GM23338 (cell line): ENCODE data around the gene ADGB. TPM values are rescaled to one million over a fixed set of nuclear protein-coding genes. Genes with fewer than 3 reads are reported as not detected.

ENCODE experiments used
- ATAC-seq: fragments of 200-7000 bp; cut with Tn5 transposase; 3 replicates; pipeline ENCODE4 v1.9.1; 2020
- DNase-seq: peaks from one replicate; pipeline ENCODE4 v3.0.0-alpha.2; 2015; ENCODE audit warnings: low spot score
- H2AFZ ChIP-seq: fragments of 200-600 bp; sonication (generic); 2 replicates; pipeline ENCODE4 v1.8.0; 2016; ENCODE audit warnings: antibody characterized with exemption, mild to moderate bottlenecking, moderate library complexity
- H3F3A ChIP-seq: fragments of 200-600 bp; sonication (generic); replicated peaks from 2 replicates; pipeline ENCODE4 v1.8.0; 2017; ENCODE audit warnings: antibody characterized with exemption, mixed run types, low read depth
- H3K27ac ChIP-seq: fragments of 200-600 bp; sonication (generic); 2 replicates; pipeline ENCODE4 v1.6.1; 2016; ENCODE audit warnings: low read depth
- H3K27me3 ChIP-seq: fragments of 200-600 bp; sonication (generic); 2 replicates; pipeline ENCODE4 v1.8.0; 2016; ENCODE audit warnings: mild to moderate bottlenecking, mixed run types, moderate library complexity; ENCODE audit not compliant: insufficient read depth
- H3K36me3 ChIP-seq: fragments of 200-600 bp; sonication (generic); 2 replicates; pipeline ENCODE4 v1.8.0; 2016; ENCODE audit warnings: mild to moderate bottlenecking; ENCODE audit not compliant: insufficient read depth
- H3K4me1 ChIP-seq: fragments of 200-600 bp; sonication (generic); 2 replicates; pipeline ENCODE4 v1.8.0; 2016; ENCODE audit warnings: mild to moderate bottlenecking, moderate library complexity; ENCODE audit not compliant: insufficient read depth
- H3K4me2 ChIP-seq: fragments of 200-600 bp; sonication (generic); 2 replicates; pipeline ENCODE4 v1.7.1; 2017; ENCODE audit warnings: mixed run types
- H3K4me3 ChIP-seq: fragments of 200-600 bp; sonication (generic); 2 replicates; pipeline ENCODE4 v1.6.1; 2016; ENCODE audit warnings: mixed run types
- H3K79me2 ChIP-seq: fragments of 200-600 bp; sonication (generic); replicated peaks from 2 replicates; pipeline ENCODE4 v1.8.0; 2017; ENCODE audit warnings: mild to moderate bottlenecking; ENCODE audit not compliant: insufficient read depth
- H3K9me2 ChIP-seq: fragments of 200-600 bp; sonication (generic); 2 replicates; pipeline ENCODE4 v1.8.0; 2017; ENCODE audit not compliant: insufficient read depth
- H4K20me1 ChIP-seq: fragments of 200-600 bp; sonication (generic); replicated peaks from 2 replicates; pipeline ENCODE4 v1.8.0; 2017; ENCODE audit warnings: mild to moderate bottlenecking; ENCODE audit not compliant: insufficient read depth
- H3K27ac Mint-ChIP-seq: 2 replicates; pipeline ENCODE4 v1.8.0; 2020; ENCODE audit warnings: inconsistent platforms, mild to moderate bottlenecking, moderate library complexity, mixed read lengths
- H3K27me3 Mint-ChIP-seq: 3 replicates; pipeline ENCODE4 v1.8.0; 2022; ENCODE audit warnings: low read depth, mild to moderate bottlenecking, moderate library complexity, mixed read lengths, inconsistent platforms; ENCODE audit not compliant: insufficient read depth, poor library complexity
- H3K36me3 Mint-ChIP-seq: 3 replicates; pipeline ENCODE4 v1.8.0; 2021; ENCODE audit warnings: low read depth, mild to moderate bottlenecking, inconsistent platforms, moderate library complexity, mixed read lengths
- H3K4me1 Mint-ChIP-seq: 3 replicates; pipeline ENCODE4 v1.8.0; 2020; ENCODE audit warnings: mild to moderate bottlenecking, inconsistent platforms, mixed read lengths
- H3K4me3 Mint-ChIP-seq: 3 replicates; pipeline ENCODE4 v1.8.0; 2021; ENCODE audit warnings: moderate library complexity, mild to moderate bottlenecking, inconsistent platforms, mixed read lengths
- H3K9me3 Mint-ChIP-seq: 3 replicates; pipeline ENCODE4 v1.8.0; 2020; ENCODE audit warnings: moderate library complexity, mild to moderate bottlenecking, inconsistent platforms, mixed read lengths
- CREB1 ChIP-seq: fragments of 250-450 bp; sonication (Bioruptor Pico); IDR thresholded peaks from 2 replicates; pipeline ENCODE4 v1.5.0; 2020; ENCODE audit warnings: low read depth, mild to moderate bottlenecking, moderate library complexity
- EZH2phosphoT487 ChIP-seq: fragments of 200-600 bp; sonication (generic); IDR thresholded peaks from one replicate; pipeline ENCODE4 v1.8.1; 2018; ENCODE audit warnings: antibody characterized with exemption; ENCODE audit not compliant: unreplicated experiment
- JUNB ChIP-seq: IDR thresholded peaks from one replicate; pipeline ENCODE4 v1.6.1; 2016; ENCODE audit warnings: antibody characterized with exemption; ENCODE audit not compliant: unreplicated experiment
- STAT1 ChIP-seq: IDR thresholded peaks from one replicate; pipeline ENCODE4 v1.6.1; 2016; ENCODE audit warnings: antibody characterized with exemption; ENCODE audit not compliant: unreplicated experiment
- ZNF114 ChIP-seq: fragments of 250-450 bp; sonication (Bioruptor Pico); IDR thresholded peaks from 2 replicates; pipeline ENCODE4 v1.5.0; 2020; ENCODE audit warnings: mild to moderate bottlenecking, moderate library complexity
- ZNF331 ChIP-seq: fragments of 250-450 bp; sonication (Bioruptor Pico); IDR thresholded peaks from 2 replicates; pipeline ENCODE4 v1.5.0; 2020; ENCODE audit warnings: low read depth, mild to moderate bottlenecking, moderate library complexity
- polyA plus RNA-seq: library from polyadenylated mRNA; unstranded; fragments of >200 nt; fragmentation: Nextera tagmentation; extraction: Ambion mirVana; gene quantifications from 2 replicates; pipeline ENCODE4 v1.2.1, GENCODE V29; 2016
- total RNA-seq: library from RNA; depleted of rRNA; stranded (reverse); fragments of >200 nt; shearing (Covaris generic); gene quantifications from 2 replicates; pipeline ENCODE4 v1.2.3, GENCODE V29; 2014
- TF ChIP-seq, protein P1 (sequence below): fragments of 250-450 bp; sonication (Bioruptor Pico); IDR thresholded peaks from 2 replicates; pipeline ENCODE4 v1.5.0; 2020; ENCODE audit warnings: mild to moderate bottlenecking, moderate library complexity

Gene ADGB
- total and polyA plus RNA-seq, 2 experiments from 2014 or later: not detected

DNA sequence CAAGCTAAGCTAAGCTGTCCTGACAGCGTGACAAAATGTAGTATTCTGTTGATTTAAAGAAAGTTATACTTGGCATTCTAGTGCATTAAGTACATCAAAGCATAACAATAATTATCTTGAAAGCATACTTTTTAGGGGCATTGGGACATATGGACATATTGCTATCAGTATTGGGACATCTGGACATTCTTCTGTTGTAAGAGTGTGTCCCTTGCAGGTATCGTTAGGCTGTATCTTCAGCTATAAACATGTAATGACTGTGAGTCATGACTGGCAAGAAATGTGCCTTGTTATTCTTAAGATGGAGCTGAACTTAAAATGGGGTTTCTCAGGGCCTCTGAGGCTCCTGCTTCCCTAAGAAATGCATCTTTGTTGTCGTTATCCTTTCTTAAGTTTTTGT, 74.3 kb downstream of the ADGB start (continued):
- TF ChIP-seq, protein P1, sequence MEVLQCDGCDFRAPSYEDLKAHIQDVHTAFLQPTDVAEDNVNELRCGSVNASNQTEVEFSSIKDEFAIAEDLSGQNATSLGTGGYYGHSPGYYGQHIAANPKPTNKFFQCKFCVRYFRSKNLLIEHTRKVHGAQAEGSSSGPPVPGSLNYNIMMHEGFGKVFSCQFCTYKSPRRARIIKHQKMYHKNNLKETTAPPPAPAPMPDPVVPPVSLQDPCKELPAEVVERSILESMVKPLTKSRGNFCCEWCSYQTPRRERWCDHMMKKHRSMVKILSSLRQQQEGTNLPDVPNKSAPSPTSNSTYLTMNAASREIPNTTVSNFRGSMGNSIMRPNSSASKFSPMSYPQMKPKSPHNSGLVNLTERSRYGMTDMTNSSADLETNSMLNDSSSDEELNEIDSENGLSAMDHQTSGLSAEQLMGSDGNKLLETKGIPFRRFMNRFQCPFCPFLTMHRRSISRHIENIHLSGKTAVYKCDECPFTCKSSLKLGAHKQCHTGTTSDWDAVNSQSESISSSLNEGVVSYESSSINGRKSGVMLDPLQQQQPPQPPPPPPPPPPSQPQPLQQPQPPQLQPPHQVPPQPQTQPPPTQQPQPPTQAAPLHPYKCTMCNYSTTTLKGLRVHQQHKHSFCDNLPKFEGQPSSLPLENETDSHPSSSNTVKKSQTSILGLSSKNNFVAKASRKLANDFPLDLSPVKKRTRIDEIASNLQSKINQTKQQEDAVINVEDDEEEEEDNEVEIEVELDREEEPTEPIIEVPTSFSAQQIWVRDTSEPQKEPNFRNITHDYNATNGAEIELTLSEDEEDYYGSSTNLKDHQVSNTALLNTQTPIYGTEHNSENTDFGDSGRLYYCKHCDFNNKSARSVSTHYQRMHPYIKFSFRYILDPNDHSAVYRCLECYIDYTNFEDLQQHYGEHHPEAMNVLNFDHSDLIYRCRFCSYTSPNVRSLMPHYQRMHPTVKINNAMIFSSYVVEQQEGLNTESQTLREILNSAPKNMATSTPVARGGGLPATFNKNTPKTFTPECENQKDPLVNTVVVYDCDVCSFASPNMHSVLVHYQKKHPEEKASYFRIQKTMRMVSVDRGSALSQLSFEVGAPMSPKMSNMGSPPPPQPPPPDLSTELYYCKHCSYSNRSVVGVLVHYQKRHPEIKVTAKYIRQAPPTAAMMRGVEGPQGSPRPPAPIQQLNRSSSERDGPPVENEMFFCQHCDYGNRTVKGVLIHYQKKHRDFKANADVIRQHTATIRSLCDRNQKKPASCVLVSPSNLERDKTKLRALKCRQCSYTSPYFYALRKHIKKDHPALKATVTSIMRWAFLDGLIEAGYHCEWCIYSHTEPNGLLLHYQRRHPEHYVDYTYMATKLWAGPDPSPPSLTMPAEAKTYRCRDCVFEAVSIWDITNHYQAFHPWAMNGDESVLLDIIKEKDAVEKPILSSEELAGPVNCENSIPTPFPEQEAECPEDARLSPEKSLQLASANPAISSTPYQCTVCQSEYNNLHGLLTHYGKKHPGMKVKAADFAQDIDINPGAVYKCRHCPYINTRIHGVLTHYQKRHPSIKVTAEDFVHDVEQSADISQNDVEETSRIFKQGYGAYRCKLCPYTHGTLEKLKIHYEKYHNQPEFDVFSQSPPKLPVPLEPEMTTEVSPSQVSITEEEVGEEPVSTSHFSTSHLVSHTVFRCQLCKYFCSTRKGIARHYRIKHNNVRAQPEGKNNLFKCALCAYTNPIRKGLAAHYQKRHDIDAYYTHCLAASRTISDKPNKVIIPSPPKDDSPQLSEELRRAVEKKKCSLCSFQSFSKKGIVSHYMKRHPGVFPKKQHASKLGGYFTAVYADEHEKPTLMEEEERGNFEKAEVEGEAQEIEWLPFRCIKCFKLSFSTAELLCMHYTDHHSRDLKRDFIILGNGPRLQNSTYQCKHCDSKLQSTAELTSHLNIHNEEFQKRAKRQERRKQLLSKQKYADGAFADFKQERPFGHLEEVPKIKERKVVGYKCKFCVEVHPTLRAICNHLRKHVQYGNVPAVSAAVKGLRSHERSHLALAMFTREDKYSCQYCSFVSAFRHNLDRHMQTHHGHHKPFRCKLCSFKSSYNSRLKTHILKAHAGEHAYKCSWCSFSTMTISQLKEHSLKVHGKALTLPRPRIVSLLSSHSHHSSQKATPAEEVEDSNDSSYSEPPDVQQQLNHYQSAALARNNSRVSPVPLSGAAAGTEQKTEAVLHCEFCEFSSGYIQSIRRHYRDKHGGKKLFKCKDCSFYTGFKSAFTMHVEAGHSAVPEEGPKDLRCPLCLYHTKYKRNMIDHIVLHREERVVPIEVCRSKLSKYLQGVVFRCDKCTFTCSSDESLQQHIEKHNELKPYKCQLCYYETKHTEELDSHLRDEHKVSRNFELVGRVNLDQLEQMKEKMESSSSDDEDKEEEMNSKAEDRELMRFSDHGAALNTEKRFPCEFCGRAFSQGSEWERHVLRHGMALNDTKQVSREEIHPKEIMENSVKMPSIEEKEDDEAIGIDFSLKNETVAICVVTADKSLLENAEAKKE: no peak
- no peak for TF ChIP-seq ZNF114

DNA sequence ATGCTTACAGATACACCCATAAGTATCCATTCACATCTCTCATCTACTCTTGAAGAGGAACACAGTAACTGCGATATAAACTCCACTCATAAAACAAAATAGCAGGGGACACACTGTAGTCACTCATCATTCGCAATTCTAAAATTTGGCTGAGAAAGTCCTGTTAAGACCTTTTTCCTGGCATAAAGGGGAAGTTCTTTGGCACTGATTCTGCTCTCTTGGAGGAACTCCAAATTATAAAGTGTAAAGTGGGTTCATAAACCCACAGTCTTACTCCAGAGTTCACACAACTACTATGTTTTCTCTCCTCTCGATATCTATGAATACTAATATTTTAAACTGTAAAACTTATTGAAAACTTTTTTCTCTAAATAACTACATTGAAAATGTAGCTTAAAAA, 80.6 kb downstream of the ADGB start:
- no peaks in the 10 kb centered on the region for H3K9me3 Mint-ChIP-seq
- TF ChIP-seq STAT1 (no peak), ZNF331 (CRISPR knock-in tag) (no peak), CREB1 (CRISPR knock-in tag) (no peak)
- Histone ChIP-seq H3K79me2 (no peaks in the 10 kb centered on the region), H3K4me3 (no peak overlapping the region), H4K20me1 (no peaks in the 10 kb centered on the region), H3K4me1 (no peaks in the 10 kb centered on the region), H2AFZ (no peak overlapping the region), H3K27ac (no peak overlapping the region), H3K4me2 (no peak overlapping the region), H3K9me2 (no peaks in the 10 kb centered on the region), H3K36me3 (no peaks in the 10 kb centered on the region), H3F3A (no peaks in the 10 kb centered on the region), H3K27me3 (no peaks in the 10 kb centered on the region)
- no peaks in the 10 kb centered on the region for H3K27me3 Mint-ChIP-seq
- DNase-seq: no peak
- no peaks in the 10 kb centered on the region for H3K4me1 Mint-ChIP-seq
- ATAC-seq: no peak
- H3K4me3 Mint-ChIP-seq: no peak overlapping the region
- no peaks in the 10 kb centered on the region for H3K36me3 Mint-ChIP-seq
- no peak overlapping the region for H3K27ac Mint-ChIP-seq

DNA sequence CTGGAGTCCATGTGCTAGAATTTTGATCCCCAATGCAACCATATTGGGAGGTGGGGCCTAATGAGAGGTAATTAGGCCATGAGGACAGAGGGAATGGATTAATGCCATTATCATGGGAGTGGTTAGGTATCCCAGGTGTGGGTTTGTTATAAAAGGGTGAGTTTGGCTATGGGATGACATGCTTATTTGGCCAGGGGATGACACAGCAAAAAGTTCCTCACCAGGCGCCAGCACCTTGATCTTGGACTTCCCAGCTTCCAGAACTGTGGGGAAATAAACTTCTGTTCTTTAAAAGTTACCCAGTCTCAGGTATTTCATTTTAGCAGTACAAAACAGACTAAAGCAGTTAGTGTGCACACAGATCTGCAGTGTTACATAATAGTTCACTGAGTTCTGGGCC, 84.1 kb downstream of the ADGB start:
- no peaks in the 10 kb centered on the region for H3K79me2 ChIP-seq
- TF ChIP-seq JUNB: no peak
- no peak for TF ChIP-seq EZH2phosphoT487
- no peak for TF ChIP-seq STAT1
- Mint-ChIP-seq H3K9me3 (no peaks in the 10 kb centered on the region), H3K27ac (peak overlapping the region; percentile 66), H3K4me1 (no peaks in the 10 kb centered on the region), H3K27me3 (no peaks in the 10 kb centered on the region), H3K4me3 (no peak overlapping the region), H3K36me3 (no peaks in the 10 kb centered on the region)
- DNase-seq (no peak), ATAC-seq (no peak)
- H2AFZ ChIP-seq: peak overlapping the region; percentile 20; the same call in 1 of the 2 replicates
- no peaks in the 10 kb centered on the region for H3K9me2 ChIP-seq
- H3K27ac ChIP-seq: no peak overlapping the region
- no peak overlapping the region for H3K4me2 ChIP-seq
- H3K36me3 ChIP-seq: no peaks in the 10 kb centered on the region
- H3F3A ChIP-seq: no peaks in the 10 kb centered on the region
- no peaks in the 10 kb centered on the region for H3K27me3 ChIP-seq
- H4K20me1 ChIP-seq: no peaks in the 10 kb centered on the region
- no peaks in the 10 kb centered on the region for H3K4me1 ChIP-seq
- H3K4me3 ChIP-seq: no peak overlapping the region
